Activated CD8-positive, alpha-beta T cell treated with anti-CD3 and anti-CD28 coated beads for 36 hours (primary cell): ENCODE data around the gene DDX10. TPM values are rescaled to one million over a fixed set of nuclear protein-coding genes. Genes with fewer than 3 reads are reported as not detected.

Experiments used
- ATAC-seq: fragments of 200-7000 bp; cut with Tn5 transposase; one replicate; pipeline ENCODE4 v1.10.0; 2021; ENCODE audit warnings: mild to moderate bottlenecking, moderate library complexity
- CTCF ChIA-PET: fragments of 350-600 bp; sonication (Branson Sonifier 250); formaldehyde crosslinking; loops from one replicate; lab custom pipeline; 2021; ENCODE audit warnings: antibody characterized with exemption; lab: Charles Lee
- POLR2A ChIA-PET: fragments of 350-600 bp; sonication (Branson Sonifier 250); formaldehyde crosslinking; loops from one replicate; lab custom pipeline; 2021; ENCODE audit warnings: antibody characterized with exemption; lab: Charles Lee
- DNase-seq: peaks from one replicate; pipeline ENCODE4 v3.0.0-alpha.2; 2020
- H3K27ac Mint-ChIP-seq: one replicate; pipeline ENCODE4 v1.8.0; 2021; ENCODE audit warnings: mild to moderate bottlenecking, mixed read lengths
- H3K27me3 Mint-ChIP-seq: one replicate; pipeline ENCODE4 v1.8.0; 2021; ENCODE audit warnings: mixed read lengths
- H3K36me3 Mint-ChIP-seq: one replicate; pipeline ENCODE4 v1.8.0; 2021; ENCODE audit warnings: low read depth, mixed read lengths
- H3K4me1 Mint-ChIP-seq: one replicate; pipeline ENCODE4 v1.8.0; 2021; ENCODE audit warnings: low read depth, mixed read lengths
- H3K4me3 Mint-ChIP-seq: one replicate; pipeline ENCODE4 v1.8.0; 2021; ENCODE audit warnings: mild to moderate bottlenecking, moderate library complexity, mixed read lengths
- H3K9me3 Mint-ChIP-seq: one replicate; pipeline ENCODE4 v1.8.0; 2021; ENCODE audit warnings: mixed read lengths
- CTCF ChIP-seq: fragments of 200-600 bp; IDR thresholded peaks from one replicate; pipeline ENCODE4 v1.8.0; 2022; ENCODE audit warnings: antibody characterized with exemption, mild to moderate bottlenecking
- intact Hi-C: fragments of 100-400 bp; cut with micrococcal nuclease; formaldehyde crosslinking; loops from one replicate; pipeline ENCODE4 v1.10.0; 2022
- total RNA-seq, 2 experiments: library from RNA; stranded (reverse); gene quantifications; one replicate each; pipeline ENCODE4 v1.2.3, GENCODE V29; 2021

Gene DDX10
- total RNA-seq, 2 experiments from 2014 or later, result 45.4 to 46.3 TPM

- no peak for ATAC-seq
- TF ChIP-seq CTCF, result no peak
- no peak overlapping the region for H3K4me3 Mint-ChIP-seq
- ChIA-PET CTCF (no interaction called here), POLR2A (no interaction called here)
- intact Hi-C loops, result no loop called here
- no peak overlapping the region for H3K27ac Mint-ChIP-seq
- peaks cover 30% of the 10 kb centered on the region for H3K36me3 Mint-ChIP-seq
- peaks cover 37% of the 10 kb centered on the region for H3K4me1 Mint-ChIP-seq
- DNase-seq, result no peak
- no peaks in the 10 kb centered on the region for H3K27me3 Mint-ChIP-seq
- H3K9me3 Mint-ChIP-seq, result no peaks in the 10 kb centered on the region
These were observed 7.2 kb downstream of the DDX10 start for GRCh38 chr11:108672113-108672512.

DNA sequence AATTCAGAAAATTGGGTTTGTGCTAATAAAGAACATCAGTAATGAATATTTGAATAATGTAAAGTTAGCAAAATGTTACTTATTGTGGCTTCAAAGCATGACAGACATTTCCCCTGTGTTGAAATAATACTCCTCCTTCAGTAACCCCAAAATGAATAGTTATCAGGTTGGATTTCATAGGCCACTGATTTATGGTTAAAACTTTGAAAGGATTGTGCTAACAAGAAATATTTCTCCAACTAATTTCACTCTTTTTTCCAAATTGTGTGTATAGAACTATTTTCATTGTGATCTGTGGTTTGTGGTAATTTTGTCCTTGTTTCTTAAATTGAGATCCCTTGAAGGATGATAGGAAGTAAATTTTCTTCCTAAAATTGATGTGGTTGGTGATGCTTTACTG, 7.9 kb downstream of the DDX10 start:
- Mint-ChIP-seq H3K36me3 (peaks cover 25% of the 10 kb centered on the region), H3K27ac (no peak overlapping the region)
- POLR2A ChIA-PET, result no interaction called here

GRCh38 chr11:108679045-108679444, 14.2 kb downstream of the DDX10 start:
- Mint-ChIP-seq H3K4me3 (no peak overlapping the region), H3K9me3 (no peaks in the 10 kb centered on the region), H3K4me1 (peaks cover 16% of the 10 kb centered on the region), H3K36me3 (peaks cover 43% of the 10 kb centered on the region), H3K27ac (no peak overlapping the region), H3K27me3 (no peaks in the 10 kb centered on the region)
- DNase-seq, result no peak
- ChIA-PET CTCF (no interaction called here), POLR2A (no interaction called here)
- ATAC-seq, result no peak
- intact Hi-C loops, result no loop called here
- TF ChIP-seq CTCF, result no peak

More for the DNA sequence above, 7.9 kb downstream of the DDX10 start:
- ATAC-seq, result no peak
- no peaks in the 10 kb centered on the region for H3K9me3 Mint-ChIP-seq
- H3K27me3 Mint-ChIP-seq, result no peaks in the 10 kb centered on the region
- TF ChIP-seq CTCF, result no peak
- CTCF ChIA-PET, result no interaction called here
- H3K4me1 Mint-ChIP-seq, result peaks cover 31% of the 10 kb centered on the region
- DNase-seq, result no peak
- intact Hi-C loops, result no loop called here
- H3K4me3 Mint-ChIP-seq, result no peak overlapping the region

DNA sequence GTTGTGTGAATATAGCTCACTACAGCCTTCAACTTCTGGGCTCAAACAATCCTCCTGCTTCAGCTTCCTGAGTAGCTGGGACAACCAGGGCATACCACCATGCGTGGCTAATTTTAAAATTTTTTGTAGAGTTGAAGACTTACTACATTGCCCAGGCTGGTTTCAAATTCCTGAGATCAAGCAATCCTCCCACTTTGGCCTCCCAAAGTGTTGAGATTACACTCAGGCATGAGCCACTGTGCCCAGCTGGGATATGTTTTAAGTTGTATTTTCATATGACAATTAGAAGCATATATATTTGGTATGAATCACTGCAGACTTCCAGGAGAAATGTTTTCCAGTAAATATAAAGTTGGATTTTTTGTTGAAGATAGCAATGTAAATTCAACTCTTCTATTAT, 15.4 kb downstream of the DDX10 start:
- intact Hi-C loops, result no loop called here
- no peak overlapping the region for H3K4me3 Mint-ChIP-seq
- H3K27ac Mint-ChIP-seq, result no peak overlapping the region
- no peaks in the 10 kb centered on the region for H3K27me3 Mint-ChIP-seq
- H3K4me1 Mint-ChIP-seq, result peaks cover 14% of the 10 kb centered on the region
- no peak for TF ChIP-seq CTCF
- ChIA-PET POLR2A (no interaction called here), CTCF (no interaction called here)
- H3K36me3 Mint-ChIP-seq, result peaks cover 42% of the 10 kb centered on the region
- DNase-seq, result no peak
- no peak for ATAC-seq
- H3K9me3 Mint-ChIP-seq, result no peaks in the 10 kb centered on the region

- peaks cover 48% of the 10 kb centered on the region for H3K36me3 Mint-ChIP-seq
- H3K9me3 Mint-ChIP-seq, result no peaks in the 10 kb centered on the region
These were observed 20.7 kb downstream of the DDX10 start for GRCh38 chr11:108685419-108686130.

More at GRCh38 chr11:108685419-108686130, 20.7 kb downstream of the DDX10 start:
- Mint-ChIP-seq H3K27me3 (no peaks in the 10 kb centered on the region), H3K27ac (no peak overlapping the region), H3K4me3 (no peak overlapping the region), H3K4me1 (peaks cover 11% of the 10 kb centered on the region)
- no peak for ATAC-seq
- TF ChIP-seq CTCF, result no peak
- ChIA-PET CTCF (no interaction called here), POLR2A (no interaction called here)
- intact Hi-C loops, result no loop called here
- DNase-seq, result no peak
